HepG2 (cell line): ENCODE measurements around the gene ZDHHC21. TPM values are rescaled to one million over a fixed set of nuclear protein-coding genes. Genes with fewer than 3 reads are reported as not detected.
A peak's percentile ranks its signal among the peaks of the same experiment; 100 is the strongest.

Experiments used
- ELF4 ChIP-seq: sonication (generic); formaldehyde crosslinking; IDR thresholded peaks from 2 replicates; pipeline ENCODE4 v1.5.0; 2020; ENCODE audit warnings: missing genetic modification reagents, mild to moderate bottlenecking, moderate library complexity, borderline replicate concordance
- HDAC2 ChIP-seq: sonication (generic); formaldehyde crosslinking; IDR thresholded peaks from 2 replicates; pipeline ENCODE4 v1.4.0; 2020; ENCODE audit warnings: missing genetic modification reagents
- KDM2A ChIP-seq: sonication (generic); formaldehyde crosslinking; IDR thresholded peaks from 2 replicates; pipeline ENCODE4 v1.4.0; 2020; ENCODE audit warnings: low read depth, missing genetic modification reagents, borderline replicate concordance
- MAX ChIP-seq: IDR thresholded peaks from 2 replicates; pipeline ENCODE4 v1.6.1; 2012; ENCODE audit warnings: inconsistent platforms
- NRL ChIP-seq: sonication (generic); formaldehyde crosslinking; IDR thresholded peaks from 2 replicates; pipeline ENCODE4 v1.5.0; 2020; ENCODE audit warnings: missing genetic modification reagents, mild to moderate bottlenecking, moderate library complexity, borderline replicate concordance
- PTBP1 ChIP-seq: fragments of 200-400 bp; formaldehyde crosslinking; IDR thresholded peaks from 2 replicates; pipeline ENCODE4 v1.6.1; 2018; ENCODE audit warnings: low read length, low read depth; ENCODE audit not compliant: poor library complexity, severe bottlenecking
- SMARCE1 ChIP-seq: fragments of 450-650 bp; IDR thresholded peaks from 2 replicates; pipeline ENCODE4 v1.6.1; 2017; ENCODE audit warnings: borderline replicate concordance
- SPEN ChIP-seq: sonication (generic); formaldehyde crosslinking; IDR thresholded peaks from 2 replicates; pipeline ENCODE4 v1.5.1; 2020; ENCODE audit warnings: low read depth, mild to moderate bottlenecking, missing genetic modification reagents
- TBX2 ChIP-seq: sonication (generic); formaldehyde crosslinking; IDR thresholded peaks from 2 replicates; pipeline ENCODE4 v1.5.0; 2020; ENCODE audit warnings: missing genetic modification reagents, mild to moderate bottlenecking, borderline replicate concordance
- TEAD2 ChIP-seq: sonication (generic); formaldehyde crosslinking; IDR thresholded peaks from 2 replicates; pipeline ENCODE4 v1.9.0; 2021; ENCODE audit warnings: missing genetic modification reagents
- TOPORS ChIP-seq: sonication (generic); formaldehyde crosslinking; IDR thresholded peaks from 2 replicates; pipeline ENCODE4 v1.8.0; 2023; ENCODE audit warnings: mild to moderate bottlenecking, missing genetic modification reagents
- ZBTB39 ChIP-seq: sonication (generic); formaldehyde crosslinking; IDR thresholded peaks from 2 replicates; pipeline ENCODE4 v1.5.0; 2020; ENCODE audit warnings: missing genetic modification reagents
- ZFP82 ChIP-seq: sonication (generic); formaldehyde crosslinking; IDR thresholded peaks from 2 replicates; pipeline ENCODE4 v1.5.1; 2020; ENCODE audit warnings: mild to moderate bottlenecking, missing genetic modification reagents, borderline replicate concordance
- ZNF225 ChIP-seq: sonication (generic); formaldehyde crosslinking; IDR thresholded peaks from 2 replicates; pipeline ENCODE4 v1.4.0; 2020; ENCODE audit warnings: mild to moderate bottlenecking, missing genetic modification reagents
- ZNF703 ChIP-seq: sonication (generic); formaldehyde crosslinking; IDR thresholded peaks from 2 replicates; pipeline ENCODE4 v1.5.1; 2020; ENCODE audit warnings: missing genetic modification reagents, mild to moderate bottlenecking, moderate library complexity, borderline replicate concordance
- ZNF720 ChIP-seq: sonication (generic); formaldehyde crosslinking; IDR thresholded peaks from 2 replicates; pipeline ENCODE4 v1.4.0; 2020; ENCODE audit warnings: missing genetic modification reagents
- polyA plus RNA-seq, 8 experiments: library from polyadenylated mRNA; depleted of rRNA in 3 of 8; stranded (reverse) in 7 of 8; unstranded in 1 of 8; fragments of >200 nt; fragmentation: Illumina TruSeq in 4 of 8; extraction: Trizol in 4 of 8; gene quantifications; 2 replicates each; pipeline versions ENCODE4 v1.2.1 to v1.2.3, GENCODE V29; 2011 to 2016; ENCODE audit warnings: low read depth in 4 of 8, missing spikeins in 1 of 8, mixed read lengths in 1 of 8; ENCODE audit not compliant: insufficient read depth in 1 of 8
- total RNA-seq, 5 experiments: library from RNA; depleted of rRNA; stranded (reverse); fragments of >200 nt; fragmentation: Illumina TruSeq; extraction: Trizol; gene quantifications; 2 replicates each; pipeline ENCODE4 v1.2.3, GENCODE V29; 2016; ENCODE audit warnings: low read depth in 1 of 5
- TF ChIP-seq, protein P1 (sequence below): sonication (generic); formaldehyde crosslinking; IDR thresholded peaks from 2 replicates; pipeline ENCODE4 v1.8.1; 2022; ENCODE audit warnings: low read depth, mild to moderate bottlenecking, missing genetic modification reagents
- TF ChIP-seq, protein P2 (sequence below): IDR thresholded peaks from 2 replicates; pipeline ENCODE4 v1.6.1; 2016; ENCODE audit warnings: mild to moderate bottlenecking, missing biosample characterization, missing genetic modification reagents
- TF ChIP-seq, protein P3 (sequence below): sonication (generic); formaldehyde crosslinking; IDR thresholded peaks from 2 replicates; pipeline ENCODE4 v1.4.0; 2020; ENCODE audit warnings: missing genetic modification reagents, borderline replicate concordance

The ZDHHC21 gene
- total and polyA plus RNA-seq, 2 of the 13 experiments (the other 11 are each of a cell fraction or from before 2014, with no cell fraction given): 2.4 to 3.7 TPM

DNA sequence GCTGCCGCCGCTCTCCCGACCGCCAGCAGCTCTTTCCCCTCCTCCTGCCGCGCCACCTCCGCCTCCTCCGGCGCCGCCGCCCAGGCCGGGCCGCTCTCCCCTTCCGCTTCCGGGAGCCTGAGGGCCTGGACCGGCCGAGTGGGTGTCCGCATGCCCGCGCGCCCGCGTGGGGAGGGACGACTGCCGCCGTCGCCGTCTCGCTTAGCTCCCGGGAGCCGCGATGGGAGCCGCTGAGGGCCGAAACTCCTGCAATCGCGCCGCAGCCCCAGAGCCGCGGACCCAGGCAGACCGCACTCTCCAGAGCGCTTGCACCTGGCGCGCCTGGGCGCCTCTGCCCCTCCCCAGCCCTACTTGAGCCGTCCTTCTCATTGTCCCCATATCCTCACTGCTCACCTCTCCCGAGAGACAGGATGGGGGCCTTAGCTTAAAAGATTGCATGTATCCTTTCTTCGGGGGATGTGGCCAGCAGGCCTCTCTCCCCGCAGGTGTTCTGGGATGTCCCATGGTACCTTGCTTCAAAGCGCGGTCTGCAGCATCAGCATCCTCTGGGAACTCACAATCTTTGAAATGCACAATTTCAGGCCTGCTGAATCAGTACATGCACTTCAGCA lies at the start of gene ZDHHC21 (continued):
- TF ChIP-seq ELF4 (CRISPR knock-in tag) (peak; percentile 64; the same call in 1 of the 2 replicates), TEAD2 (CRISPR knock-in tag) (no peak), ZNF720 (CRISPR knock-in tag) (no peak), HDAC2 (peak; percentile 47), PTBP1 (no peak), KDM2A (CRISPR knock-in tag) (peak; percentile 73; the same call in 1 of the 2 replicates), ZNF703 (CRISPR knock-in tag) (no peak), SMARCE1 (no peak), TBX2 (CRISPR knock-in tag) (peak; percentile 74; the same call in 1 of the 2 replicates), TOPORS (CRISPR knock-in tag) (0 out of 2 replicates have a peak, but pooled peaks have one; percentile 39), ZBTB39 (CRISPR knock-in tag) (no peak), MAX (peak; percentile 91), ZFP82 (CRISPR knock-in tag) (peak; percentile 89), ZNF225 (CRISPR knock-in tag) (no peak), NRL (CRISPR knock-in tag) (peak; percentile 82; the same call in 1 of the 2 replicates), SPEN (CRISPR knock-in tag) (peak; percentile 96)
- TF ChIP-seq, protein P1, sequence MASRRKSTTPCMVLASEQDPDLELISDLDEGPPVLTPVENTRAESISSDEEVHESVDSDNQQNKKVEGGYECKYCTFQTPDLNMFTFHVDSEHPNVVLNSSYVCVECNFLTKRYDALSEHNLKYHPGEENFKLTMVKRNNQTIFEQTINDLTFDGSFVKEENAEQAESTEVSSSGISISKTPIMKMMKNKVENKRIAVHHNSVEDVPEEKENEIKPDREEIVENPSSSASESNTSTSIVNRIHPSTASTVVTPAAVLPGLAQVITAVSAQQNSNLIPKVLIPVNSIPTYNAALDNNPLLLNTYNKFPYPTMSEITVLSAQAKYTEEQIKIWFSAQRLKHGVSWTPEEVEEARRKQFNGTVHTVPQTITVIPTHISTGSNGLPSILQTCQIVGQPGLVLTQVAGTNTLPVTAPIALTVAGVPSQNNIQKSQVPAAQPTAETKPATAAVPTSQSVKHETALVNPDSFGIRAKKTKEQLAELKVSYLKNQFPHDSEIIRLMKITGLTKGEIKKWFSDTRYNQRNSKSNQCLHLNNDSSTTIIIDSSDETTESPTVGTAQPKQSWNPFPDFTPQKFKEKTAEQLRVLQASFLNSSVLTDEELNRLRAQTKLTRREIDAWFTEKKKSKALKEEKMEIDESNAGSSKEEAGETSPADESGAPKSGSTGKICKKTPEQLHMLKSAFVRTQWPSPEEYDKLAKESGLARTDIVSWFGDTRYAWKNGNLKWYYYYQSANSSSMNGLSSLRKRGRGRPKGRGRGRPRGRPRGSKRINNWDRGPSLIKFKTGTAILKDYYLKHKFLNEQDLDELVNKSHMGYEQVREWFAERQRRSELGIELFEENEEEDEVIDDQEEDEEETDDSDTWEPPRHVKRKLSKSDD: no peak
- TF ChIP-seq, protein P2, sequence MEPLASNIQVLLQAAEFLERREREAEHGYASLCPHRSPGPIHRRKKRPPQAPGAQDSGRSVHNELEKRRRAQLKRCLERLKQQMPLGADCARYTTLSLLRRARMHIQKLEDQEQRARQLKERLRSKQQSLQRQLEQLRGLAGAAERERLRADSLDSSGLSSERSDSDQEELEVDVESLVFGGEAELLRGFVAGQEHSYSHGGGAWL (CRISPR knock-in tag): peak; percentile 85
- TF ChIP-seq, protein P3, sequence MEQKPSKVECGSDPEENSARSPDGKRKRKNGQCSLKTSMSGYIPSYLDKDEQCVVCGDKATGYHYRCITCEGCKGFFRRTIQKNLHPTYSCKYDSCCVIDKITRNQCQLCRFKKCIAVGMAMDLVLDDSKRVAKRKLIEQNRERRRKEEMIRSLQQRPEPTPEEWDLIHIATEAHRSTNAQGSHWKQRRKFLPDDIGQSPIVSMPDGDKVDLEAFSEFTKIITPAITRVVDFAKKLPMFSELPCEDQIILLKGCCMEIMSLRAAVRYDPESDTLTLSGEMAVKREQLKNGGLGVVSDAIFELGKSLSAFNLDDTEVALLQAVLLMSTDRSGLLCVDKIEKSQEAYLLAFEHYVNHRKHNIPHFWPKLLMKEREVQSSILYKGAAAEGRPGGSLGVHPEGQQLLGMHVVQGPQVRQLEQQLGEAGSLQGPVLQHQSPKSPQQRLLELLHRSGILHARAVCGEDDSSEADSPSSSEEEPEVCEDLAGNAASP: no peak
